Thoracic aorta (tissue), 2 donors: ENCODE results near the gene WNT7A. TPM values are rescaled to one million over a fixed set of nuclear protein-coding genes. Genes with fewer than 3 reads are reported as not detected.

Source experiments
- ATAC-seq: fragments of 150-250 bp; one replicate; pipeline ENCODE4 v1.8.0; 2017; ENCODE audit warnings: low read depth; ENCODE audit not compliant: insufficient number of reproducible peaks, low FRiP score
- DNase-seq: peaks from one replicate; pipeline ENCODE4 v3.0.0-alpha.2; 2020; ENCODE audit warnings: low spot score
- H3K27ac ChIP-seq, 2 donors: fragments of 200-600 bp; sonication (generic); 1 replicate in 1 of 2; 2 replicates in 1 of 2; pipeline ENCODE4 v1.5.1; 2016; ENCODE audit warnings: mild to moderate bottlenecking in 2 of 2, moderate library complexity in 2 of 2
- H3K27me3 ChIP-seq: fragments of 200-600 bp; sonication (generic); replicated peaks from 2 replicates; pipeline ENCODE4 v1.6.0; 2016; ENCODE audit warnings: mild to moderate bottlenecking; ENCODE audit not compliant: insufficient read depth
- H3K36me3 ChIP-seq: fragments of 200-600 bp; sonication (generic); one replicate; pipeline ENCODE4 v1.5.1; 2016
- H3K4me1 ChIP-seq, 2 donors: fragments of 200-600 bp; sonication (generic); 1 replicate in 1 of 2; 2 replicates in 1 of 2; pipeline versions ENCODE4 v1.5.1 to v1.6.0; 2016; ENCODE audit warnings: low read depth in 2 of 2, mild to moderate bottlenecking in 1 of 2; ENCODE audit not compliant: control insufficient read depth in 1 of 2
- H3K4me3 ChIP-seq: fragments of 200-600 bp; sonication (generic); 2 replicates; pipeline ENCODE4 v1.5.1; 2016; ENCODE audit warnings: mild to moderate bottlenecking
- H3K9me3 ChIP-seq: fragments of 200-600 bp; sonication (generic); 2 replicates; pipeline ENCODE4 v1.5.1; 2016
- total RNA-seq, 2 donors: library from RNA; depleted of rRNA; stranded (reverse); fragments of >200 nt; gene quantifications; one replicate each; pipeline versions ENCODE4 v1.1.0 to v1.2.3, GENCODE V29; 2016
- TF ChIP-seq, protein P1 (sequence below): fragments of 200-600 bp; sonication (generic); IDR thresholded peaks from one replicate; pipeline ENCODE4 v1.5.1; 2019; ENCODE audit warnings: antibody characterized with exemption

The WNT7A gene
- total RNA-seq, 2 donors from 2014 or later = not detected

DNA sequence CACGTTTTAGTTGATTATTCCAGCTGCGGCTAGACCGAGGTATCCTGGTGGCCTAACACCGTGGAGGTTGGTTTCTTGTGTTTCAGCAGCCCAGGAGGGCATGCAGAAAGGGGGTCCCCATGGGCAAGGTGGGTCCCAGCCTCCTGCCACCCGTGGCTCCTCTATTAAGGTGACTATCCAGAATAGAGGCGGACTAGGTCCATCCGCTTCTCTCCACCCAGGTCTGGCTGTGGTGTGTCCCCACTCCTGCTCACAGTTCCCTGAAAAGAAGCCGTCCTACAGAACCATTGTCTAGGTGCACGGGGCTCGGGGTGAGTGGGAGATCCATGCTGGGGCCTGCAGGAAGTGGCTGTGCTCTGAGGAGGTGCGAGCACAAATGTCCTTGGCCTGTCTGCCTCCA lies 81.5 kb downstream of the WNT7A start:
- TF ChIP-seq, protein P1, sequence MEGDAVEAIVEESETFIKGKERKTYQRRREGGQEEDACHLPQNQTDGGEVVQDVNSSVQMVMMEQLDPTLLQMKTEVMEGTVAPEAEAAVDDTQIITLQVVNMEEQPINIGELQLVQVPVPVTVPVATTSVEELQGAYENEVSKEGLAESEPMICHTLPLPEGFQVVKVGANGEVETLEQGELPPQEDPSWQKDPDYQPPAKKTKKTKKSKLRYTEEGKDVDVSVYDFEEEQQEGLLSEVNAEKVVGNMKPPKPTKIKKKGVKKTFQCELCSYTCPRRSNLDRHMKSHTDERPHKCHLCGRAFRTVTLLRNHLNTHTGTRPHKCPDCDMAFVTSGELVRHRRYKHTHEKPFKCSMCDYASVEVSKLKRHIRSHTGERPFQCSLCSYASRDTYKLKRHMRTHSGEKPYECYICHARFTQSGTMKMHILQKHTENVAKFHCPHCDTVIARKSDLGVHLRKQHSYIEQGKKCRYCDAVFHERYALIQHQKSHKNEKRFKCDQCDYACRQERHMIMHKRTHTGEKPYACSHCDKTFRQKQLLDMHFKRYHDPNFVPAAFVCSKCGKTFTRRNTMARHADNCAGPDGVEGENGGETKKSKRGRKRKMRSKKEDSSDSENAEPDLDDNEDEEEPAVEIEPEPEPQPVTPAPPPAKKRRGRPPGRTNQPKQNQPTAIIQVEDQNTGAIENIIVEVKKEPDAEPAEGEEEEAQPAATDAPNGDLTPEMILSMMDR = no peak
- DNase-seq = no peak

DNA sequence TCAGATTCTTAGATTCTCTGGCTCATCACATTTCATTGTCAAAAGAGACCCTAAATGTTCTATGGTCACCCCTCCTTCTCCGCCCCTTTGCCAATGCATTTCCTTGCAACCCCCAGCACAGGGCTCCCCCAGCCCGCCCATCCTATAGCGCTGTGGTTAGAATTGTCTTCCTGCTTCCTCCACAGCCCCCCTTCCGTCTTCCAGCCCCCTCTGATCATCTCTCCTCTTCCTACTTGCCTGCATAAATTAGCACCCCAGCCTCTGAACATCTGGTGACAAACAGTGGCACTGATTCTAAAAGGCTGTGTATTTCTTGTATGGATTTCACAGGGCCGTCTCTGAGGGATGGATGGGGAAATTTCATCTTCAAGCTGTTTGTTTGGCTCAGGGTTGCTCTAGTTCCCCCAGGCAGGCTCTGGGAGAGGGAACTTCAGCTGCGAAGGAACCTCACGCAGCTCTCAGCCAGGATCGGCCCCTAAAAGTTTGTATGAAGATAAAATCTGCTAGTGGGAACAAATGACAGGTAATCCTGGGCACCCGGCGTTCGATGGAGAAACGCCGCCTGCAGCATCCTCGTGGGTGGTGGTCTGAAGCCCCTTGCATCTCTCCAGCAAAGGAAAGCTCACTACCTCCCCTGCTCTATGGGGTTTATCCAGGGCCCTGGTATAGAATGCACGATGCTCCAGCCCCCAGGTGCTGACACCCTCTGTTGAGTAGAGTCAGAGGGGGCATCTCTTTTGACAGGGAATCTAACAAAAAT lies 83.0 kb downstream of the WNT7A start:
- Histone ChIP-seq H3K9me3 (no peaks in the 10 kb centered on the region), H3K4me3 (no peak overlapping the region), H3K27ac (no peak overlapping the region), H3K36me3 (no peaks in the 10 kb centered on the region), H3K4me1 (no peaks in the 10 kb centered on the region), H3K27me3 (no peaks in the 10 kb centered on the region)
- TF ChIP-seq, protein P1 = no peak
- ATAC-seq = no peak
- DNase-seq = no peak

More for the DNA sequence above, 81.5 kb downstream of the WNT7A start:
- ATAC-seq = no peak
- Histone ChIP-seq H3K27me3 (no peaks in the 10 kb centered on the region), H3K4me3 (no peak overlapping the region), H3K9me3 (no peaks in the 10 kb centered on the region), H3K4me1 (no peaks in the 10 kb centered on the region), H3K27ac (no peak overlapping the region), H3K36me3 (no peaks in the 10 kb centered on the region)

DNA sequence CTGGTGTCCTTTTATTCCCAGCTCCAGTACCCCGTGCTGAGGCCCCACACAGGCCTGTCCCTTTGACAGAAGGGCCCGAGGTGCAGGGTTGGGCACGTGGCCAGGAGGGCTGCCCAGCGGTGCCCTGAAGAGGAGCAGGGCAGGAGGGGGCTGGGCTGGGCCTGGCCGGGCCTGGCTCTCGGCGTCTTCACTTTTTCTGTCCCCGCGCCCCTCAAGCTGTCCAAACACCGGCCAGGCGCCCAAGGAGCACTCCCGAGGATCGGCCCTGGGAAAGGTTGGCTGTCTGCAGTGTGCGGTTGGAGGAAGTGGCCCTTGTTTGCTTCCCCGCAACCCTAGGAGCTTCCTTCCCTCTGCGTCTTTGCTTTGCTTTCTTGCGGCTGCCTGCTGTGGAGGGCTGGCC lies 84.1 kb downstream of the WNT7A start:
- TF ChIP-seq, protein P1 = no peak

DNA sequence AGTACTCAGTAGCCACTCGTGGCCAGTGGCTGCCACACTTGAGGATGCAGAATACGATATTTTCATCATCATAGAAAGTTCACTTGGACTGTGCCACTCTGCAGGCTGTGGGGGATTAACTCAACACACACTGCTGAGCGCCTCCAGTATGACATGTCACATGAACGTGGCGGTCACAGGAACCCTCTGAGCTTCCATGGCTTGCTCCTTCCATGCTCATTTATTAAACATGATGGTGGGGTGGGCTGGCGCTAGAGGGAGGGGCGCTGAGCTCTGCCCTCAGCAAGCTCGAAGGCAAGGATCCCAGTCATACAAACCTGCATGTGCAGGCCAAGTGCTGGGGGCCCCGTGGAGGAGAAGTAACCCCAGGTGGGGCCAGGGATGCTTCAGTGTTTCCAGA lies 85.5 kb downstream of the WNT7A start:
- Histone ChIP-seq H3K4me3 (no peak overlapping the region), H3K27ac (no peak overlapping the region), H3K9me3 (no peaks in the 10 kb centered on the region), H3K4me1 (no peaks in the 10 kb centered on the region), H3K36me3 (no peaks in the 10 kb centered on the region), H3K27me3 (no peaks in the 10 kb centered on the region)
- DNase-seq = no peak
- TF ChIP-seq, protein P1 = no peak
- no peak for ATAC-seq

More for the DNA sequence above, 84.1 kb downstream of the WNT7A start:
- H3K27ac ChIP-seq = no peak overlapping the region
- H3K9me3 ChIP-seq = no peaks in the 10 kb centered on the region
- DNase-seq = no peak
- ATAC-seq = no peak
- H3K36me3 ChIP-seq = no peaks in the 10 kb centered on the region
- H3K4me1 ChIP-seq = no peaks in the 10 kb centered on the region
- no peak overlapping the region for H3K4me3 ChIP-seq
- no peaks in the 10 kb centered on the region for H3K27me3 ChIP-seq

DNA sequence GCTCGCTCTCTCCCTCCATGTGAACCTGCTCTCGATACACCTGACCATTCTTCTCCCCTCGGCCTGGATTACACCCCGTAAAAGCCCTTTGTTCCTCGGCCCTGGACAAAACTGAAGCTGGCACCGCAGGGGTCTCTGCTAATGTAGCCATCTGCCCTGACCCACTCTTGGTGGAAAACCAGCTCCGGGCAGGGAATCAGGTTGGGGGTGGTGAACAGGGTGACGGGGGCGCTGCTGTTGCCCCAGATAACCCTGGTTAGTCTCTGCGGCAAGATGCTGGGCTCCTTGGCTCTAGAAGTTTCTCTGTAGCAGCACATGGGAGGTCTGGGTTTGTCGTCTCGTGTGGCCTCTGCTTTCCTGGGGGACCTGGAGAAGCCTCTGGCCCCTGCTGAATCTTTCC lies 86.4 kb downstream of the WNT7A start:
- Histone ChIP-seq H3K27me3 (no peaks in the 10 kb centered on the region), H3K4me1 (no peaks in the 10 kb centered on the region), H3K9me3 (no peaks in the 10 kb centered on the region), H3K36me3 (no peaks in the 10 kb centered on the region), H3K27ac (no peak overlapping the region), H3K4me3 (no peak overlapping the region)
- ATAC-seq (no peak), DNase-seq (no peak)
- TF ChIP-seq, protein P1 = no peak
